ENCODE results near the gene LRRC75B.
"Not testable (repeated sequence)": the region's sequence is repeated elsewhere in the genome, so short reads cannot be mapped to it uniquely, and the experiment has no call there.

Gene LRRC75B

GRCh38 chr22:24553597-24554312, 39.1 kb downstream of the LRRC75B start:
- peak; percentile 40 for DNase-seq (ENCODE audit: low read depth)

- not testable (repeated sequence) for DNase-seq (ENCODE audit: low read depth)
Observed at GRCh38 chr22:24552503-24553286, 40.2 kb downstream of the LRRC75B start.

GRCh38 chr22:24550902-24551435, 41.9 kb downstream of the LRRC75B start:
- DNase-seq (ENCODE audit: low read depth): no peak

- no peak for DNase-seq (ENCODE audit: low read depth)
Observed at GRCh38 chr22:24550028-24550901, 42.6 kb downstream of the LRRC75B start.

- DNase-seq (ENCODE audit: low read depth): no peak
Observed at GRCh38 chr22:24548812-24549211, 44.1 kb downstream of the LRRC75B start.

GRCh38 chr22:24543679-24544243, 49.1 kb downstream of the LRRC75B start:
- DNase-seq (ENCODE audit: low read depth): no peak

- no peak for DNase-seq (ENCODE audit: low read depth)
Observed at GRCh38 chr22:24543185-24543601, 49.7 kb downstream of the LRRC75B start.

GRCh38 chr22:24542641-24543040, 50.2 kb downstream of the LRRC75B start:
- DNase-seq (ENCODE audit: low read depth): no peak

GRCh38 chr22:24541681-24542515, 51.0 kb downstream of the LRRC75B start:
- DNase-seq (ENCODE audit: low read depth): no peak

GRCh38 chr22:24540470-24540869, 52.4 kb downstream of the LRRC75B start:
- DNase-seq (ENCODE audit: low read depth): no peak

- no peak for DNase-seq (ENCODE audit: low read depth)
Observed at GRCh38 chr22:24536089-24536488, 56.8 kb downstream of the LRRC75B start.
